Thyroid gland (tissue), 4 donors: ENCODE results near the gene GPR63.

Experiments used
- POLR2A ChIP-seq, 2 donors: fragments of 450-650 bp; IDR thresholded peaks; one replicate each; pipeline ENCODE4 v1.6.1; 2017; ENCODE audit warnings: antibody characterized with exemption in 2 of 2, mild to moderate bottlenecking in 2 of 2, moderate library complexity in 1 of 2
- TF ChIP-seq, protein P1 (sequence below), 6 experiments: fragments of 200-600 bp in 3 of 6; fragments of 450-650 bp in 3 of 6; sonication (generic) in 3 of 6; IDR thresholded peaks; one replicate each; pipeline ENCODE4 v1.5.1; 2016 to 2019; ENCODE audit warnings: antibody characterized with exemption in 6 of 6, mild to moderate bottlenecking in 2 of 6, inconsistent platforms in 1 of 6, moderate library complexity in 1 of 6

DNA sequence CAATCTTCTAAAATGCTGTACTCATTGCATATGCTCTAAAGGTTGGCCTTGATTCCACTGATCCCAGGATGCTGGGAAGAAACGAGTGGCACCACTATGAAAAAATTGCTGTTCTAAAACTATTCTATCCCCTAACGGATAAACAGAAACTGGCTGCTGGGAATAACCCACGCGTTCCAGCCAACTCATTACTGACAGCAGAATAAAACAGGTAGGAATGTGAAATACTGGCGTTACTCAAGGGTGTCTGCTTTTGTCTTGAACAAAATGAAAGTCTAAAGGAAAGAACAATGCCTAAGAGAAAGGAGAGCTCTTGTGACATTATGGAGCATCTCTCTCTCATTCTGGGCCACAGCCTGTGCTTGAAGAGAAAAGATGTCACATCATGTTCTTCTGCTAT is 26.1 kb downstream of the GPR63 start:
- TF ChIP-seq, protein P1, sequence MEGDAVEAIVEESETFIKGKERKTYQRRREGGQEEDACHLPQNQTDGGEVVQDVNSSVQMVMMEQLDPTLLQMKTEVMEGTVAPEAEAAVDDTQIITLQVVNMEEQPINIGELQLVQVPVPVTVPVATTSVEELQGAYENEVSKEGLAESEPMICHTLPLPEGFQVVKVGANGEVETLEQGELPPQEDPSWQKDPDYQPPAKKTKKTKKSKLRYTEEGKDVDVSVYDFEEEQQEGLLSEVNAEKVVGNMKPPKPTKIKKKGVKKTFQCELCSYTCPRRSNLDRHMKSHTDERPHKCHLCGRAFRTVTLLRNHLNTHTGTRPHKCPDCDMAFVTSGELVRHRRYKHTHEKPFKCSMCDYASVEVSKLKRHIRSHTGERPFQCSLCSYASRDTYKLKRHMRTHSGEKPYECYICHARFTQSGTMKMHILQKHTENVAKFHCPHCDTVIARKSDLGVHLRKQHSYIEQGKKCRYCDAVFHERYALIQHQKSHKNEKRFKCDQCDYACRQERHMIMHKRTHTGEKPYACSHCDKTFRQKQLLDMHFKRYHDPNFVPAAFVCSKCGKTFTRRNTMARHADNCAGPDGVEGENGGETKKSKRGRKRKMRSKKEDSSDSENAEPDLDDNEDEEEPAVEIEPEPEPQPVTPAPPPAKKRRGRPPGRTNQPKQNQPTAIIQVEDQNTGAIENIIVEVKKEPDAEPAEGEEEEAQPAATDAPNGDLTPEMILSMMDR (IDR thresholded peaks at IDR 0.05): no peak
- no peak for TF ChIP-seq POLR2A (IDR thresholded peaks at IDR 0.05)
